Mesendoderm (in vitro differentiated cells): ENCODE measurements around the gene TMEM175.

Experiments used
- DNase-seq: peaks from one replicate; pipeline ENCODE4 v3.0.0; 2013
- H2AK5ac ChIP-seq: 2 replicates; pipeline ENCODE4 v1.6.1; 2013; ENCODE audit warnings: low read length, inconsistent platforms
- H2BK120ac ChIP-seq: 2 replicates; pipeline ENCODE4 v1.6.1; 2013; ENCODE audit warnings: low read depth, mild to moderate bottlenecking, low read length, moderate library complexity, mixed read lengths
- H2BK15ac ChIP-seq: replicated peaks from 2 replicates; pipeline ENCODE4 v1.6.1; 2013; ENCODE audit warnings: low read depth, mild to moderate bottlenecking, moderate library complexity
- H2BK5ac ChIP-seq: 2 replicates; pipeline ENCODE4 v1.6.1; 2013; ENCODE audit warnings: low read length, inconsistent platforms
- H3K18ac ChIP-seq: 2 replicates; pipeline ENCODE4 v1.6.1; 2013; ENCODE audit warnings: mild to moderate bottlenecking, low read length, mixed read lengths
- H3K23ac ChIP-seq: one replicate; pipeline ENCODE4 v1.6.1; 2013; ENCODE audit warnings: low read length
- H3K27ac ChIP-seq: 2 replicates; pipeline ENCODE4 v1.5.1; 2013; ENCODE audit warnings: low read depth, mild to moderate bottlenecking, inconsistent platforms, low read length, moderate library complexity
- H3K27me3 ChIP-seq: 2 replicates; pipeline ENCODE4 v1.6.1; 2013; ENCODE audit warnings: low read length, control low read depth, mild to moderate bottlenecking, inconsistent platforms; ENCODE audit not compliant: insufficient read depth, poor library complexity
- H3K36me3 ChIP-seq: 2 replicates; pipeline ENCODE4 v1.6.1; 2013; ENCODE audit warnings: low read length, inconsistent platforms; ENCODE audit not compliant: control insufficient read depth, insufficient read depth
- H3K4ac ChIP-seq: one replicate; pipeline ENCODE4 v1.6.1; 2013; ENCODE audit warnings: low read depth, mild to moderate bottlenecking, low read length, moderate library complexity
- H3K4me1 ChIP-seq: 2 replicates; pipeline ENCODE4 v1.6.1; 2013; ENCODE audit warnings: low read depth, low read length, inconsistent platforms; ENCODE audit not compliant: control insufficient read depth
- H3K4me2 ChIP-seq: 2 replicates; pipeline ENCODE4 v1.6.1; 2013; ENCODE audit warnings: low read length
- H3K4me3 ChIP-seq: 2 replicates; pipeline ENCODE4 v1.5.1; 2013; ENCODE audit warnings: mild to moderate bottlenecking, low read length
- H3K56ac ChIP-seq: one replicate; pipeline ENCODE4 v1.6.1; 2013; ENCODE audit warnings: low read length
- H3K79me1 ChIP-seq: 2 replicates; pipeline ENCODE4 v1.6.1; 2013; ENCODE audit warnings: low read length, inconsistent platforms
- H3K79me2 ChIP-seq: 2 replicates; pipeline ENCODE4 v1.6.1; 2013; ENCODE audit warnings: mild to moderate bottlenecking, low read length; ENCODE audit not compliant: control insufficient read depth, insufficient read depth
- H3K9ac ChIP-seq: 2 replicates; pipeline ENCODE4 v1.6.1; 2013; ENCODE audit warnings: low read length, inconsistent platforms
- H4K5ac ChIP-seq: one replicate; pipeline ENCODE4 v1.6.1; 2013; ENCODE audit warnings: low read length
- H4K8ac ChIP-seq: one replicate; pipeline ENCODE4 v1.6.1; 2013; ENCODE audit warnings: low read depth, mild to moderate bottlenecking, control low read depth, low read length, moderate library complexity
- WGBS: extraction: QIAGEN DNeasy Blood & Tissue Kit; methylation state at CpG from one replicate; pipeline ENCODE4 v1.1.7; 2013; ENCODE audit warnings: low lambda C conversion rate, missing lambda C conversion rate; ENCODE audit not compliant: insufficient coverage; ENCODE audit errors: extremely low coverage; 5-methylcytosine and 5-hydroxymethylcytosine counted together

The TMEM175 gene

GRCh38 chr4:999882-1000425, 67.7 kb downstream of the TMEM175 start:
- Histone ChIP-seq H3K56ac (no peak overlapping the region), H3K9ac (no peak overlapping the region), H4K8ac (no peak overlapping the region), H3K4ac (no peak overlapping the region), H3K23ac (no peak overlapping the region), H3K79me1 (no peaks in the 10 kb centered on the region), H3K27me3 (peaks cover 49% of the 10 kb centered on the region), H3K4me1 (no peaks in the 10 kb centered on the region), H2BK5ac (no peak overlapping the region), H2AK5ac (no peak overlapping the region), H2BK120ac (no peak overlapping the region), H3K4me3 (no peak overlapping the region), H2BK15ac (no peak overlapping the region), H3K18ac (no peak overlapping the region), H3K79me2 (no peaks in the 10 kb centered on the region), H3K27ac (no peak overlapping the region), H4K5ac (no peak overlapping the region), H3K36me3 (no peaks in the 10 kb centered on the region), H3K4me2 (no peak overlapping the region)
- no CpG with 5 or more reads among the region's 18 CpGs for WGBS
- DNase-seq: no peak

GRCh38 chr4:1000686-1001260, 68.5 kb downstream of the TMEM175 start:
- Histone ChIP-seq H3K9ac (no peak overlapping the region), H2AK5ac (no peak overlapping the region), H3K27me3 (peaks cover 49% of the 10 kb centered on the region), H3K27ac (no peak overlapping the region), H3K18ac (no peak overlapping the region), H3K4me1 (no peaks in the 10 kb centered on the region), H3K56ac (no peak overlapping the region), H4K8ac (no peak overlapping the region), H4K5ac (no peak overlapping the region), H2BK15ac (no peak overlapping the region), H3K23ac (no peak overlapping the region), H3K79me2 (no peaks in the 10 kb centered on the region), H3K36me3 (no peaks in the 10 kb centered on the region), H3K79me1 (no peaks in the 10 kb centered on the region), H2BK5ac (no peak overlapping the region), H3K4ac (no peak overlapping the region), H2BK120ac (no peak overlapping the region), H3K4me3 (no peak overlapping the region), H3K4me2 (no peak overlapping the region)
- DNase-seq: no peak
- no CpG with 5 or more reads among the region's 15 CpGs for WGBS

- no CpG with 5 or more reads among the region's 48 CpGs for WGBS
These were observed 69.4 kb downstream of the TMEM175 start for GRCh38 chr4:1001561-1002130.

GRCh38 chr4:1002131-1002630, 69.9 kb downstream of the TMEM175 start:
- H3K27ac ChIP-seq: no peak overlapping the region
- no peak overlapping the region for H3K18ac ChIP-seq
- no peak overlapping the region for H2BK120ac ChIP-seq
- no peak overlapping the region for H3K4ac ChIP-seq
- no peak overlapping the region for H4K8ac ChIP-seq
- no peak overlapping the region for H2AK5ac ChIP-seq
- H3K56ac ChIP-seq: peak overlapping the region; percentile 25
- no peaks in the 10 kb centered on the region for H3K79me1 ChIP-seq
- H4K5ac ChIP-seq: no peak overlapping the region
- DNase-seq: peak; percentile 36
- no peaks in the 10 kb centered on the region for H3K4me1 ChIP-seq
- no peak overlapping the region for H3K4me3 ChIP-seq
- no peak overlapping the region for H3K9ac ChIP-seq
- no peak overlapping the region for H2BK5ac ChIP-seq
- peaks cover 43% of the 10 kb centered on the region for H3K27me3 ChIP-seq
- no peak overlapping the region for H2BK15ac ChIP-seq
- H3K4me2 ChIP-seq: no peak overlapping the region
- peak overlapping the region; percentile 6 for H3K23ac ChIP-seq
- no CpG with 5 or more reads among the region's 54 CpGs for WGBS
- no peaks in the 10 kb centered on the region for H3K36me3 ChIP-seq
- no peaks in the 10 kb centered on the region for H3K79me2 ChIP-seq

More at GRCh38 chr4:1001561-1002130, 69.4 kb downstream of the TMEM175 start:
- Histone ChIP-seq H3K56ac (no peak overlapping the region), H3K36me3 (no peaks in the 10 kb centered on the region), H3K4me1 (no peaks in the 10 kb centered on the region), H3K27me3 (peaks cover 44% of the 10 kb centered on the region), H3K4me3 (no peak overlapping the region), H3K27ac (no peak overlapping the region), H2BK5ac (no peak overlapping the region), H3K79me2 (no peaks in the 10 kb centered on the region), H4K8ac (no peak overlapping the region), H3K23ac (peak overlapping the region; percentile 6), H2BK15ac (no peak overlapping the region), H3K9ac (no peak overlapping the region), H2AK5ac (no peak overlapping the region), H3K79me1 (no peaks in the 10 kb centered on the region), H2BK120ac (no peak overlapping the region), H3K18ac (no peak overlapping the region), H3K4me2 (no peak overlapping the region), H3K4ac (no peak overlapping the region), H4K5ac (no peak overlapping the region)
- DNase-seq: no peak

DNA sequence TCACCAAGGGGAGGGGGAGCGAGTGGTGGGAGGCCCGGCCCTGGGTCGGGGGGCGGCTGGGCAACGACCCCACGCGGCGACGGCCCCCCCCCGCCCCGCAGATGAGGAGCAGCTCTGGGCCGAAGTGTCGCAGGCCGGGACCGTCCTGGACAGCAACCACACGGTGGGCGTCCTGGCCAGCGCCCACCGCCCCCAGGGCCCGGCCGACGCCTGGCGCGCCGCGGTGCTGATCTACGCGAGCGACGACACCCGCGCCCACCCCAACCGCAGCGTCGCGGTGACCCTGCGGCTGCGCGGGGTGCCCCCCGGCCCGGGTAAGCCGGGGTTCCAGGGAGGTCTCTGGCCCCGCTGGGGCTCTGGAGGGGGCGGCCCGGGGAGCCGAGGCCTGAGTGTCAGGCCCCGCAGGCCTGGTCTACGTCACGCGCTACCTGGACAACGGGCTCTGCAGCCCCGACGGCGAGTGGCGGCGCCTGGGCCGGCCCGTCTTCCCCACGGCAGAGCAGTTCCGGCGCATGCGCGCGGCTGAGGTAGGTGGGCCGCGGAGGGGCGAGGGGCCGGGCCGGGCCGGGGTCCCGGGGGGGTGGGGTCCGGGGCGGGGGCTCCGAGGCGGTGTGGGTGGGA, 70.5 kb downstream of the TMEM175 start:
- Histone ChIP-seq H3K4me2 (no peak overlapping the region), H3K4ac (no peak overlapping the region), H3K36me3 (no peaks in the 10 kb centered on the region), H3K18ac (no peak overlapping the region), H3K4me1 (no peaks in the 10 kb centered on the region), H3K79me1 (no peaks in the 10 kb centered on the region), H3K23ac (no peak overlapping the region), H3K27ac (no peak overlapping the region), H4K8ac (no peak overlapping the region), H3K9ac (no peak overlapping the region), H2BK15ac (no peak overlapping the region), H3K27me3 (peaks cover 41% of the 10 kb centered on the region), H3K79me2 (no peaks in the 10 kb centered on the region), H3K4me3 (no peak overlapping the region), H2BK5ac (no peak overlapping the region), H3K56ac (peak overlapping the region; percentile 25), H4K5ac (no peak overlapping the region), H2BK120ac (no peak overlapping the region), H2AK5ac (no peak overlapping the region)
- no peak for DNase-seq
- no CpG with 5 or more reads among the region's 75 CpGs for WGBS
